ENCODE data around the gene AKT2.

DNA sequence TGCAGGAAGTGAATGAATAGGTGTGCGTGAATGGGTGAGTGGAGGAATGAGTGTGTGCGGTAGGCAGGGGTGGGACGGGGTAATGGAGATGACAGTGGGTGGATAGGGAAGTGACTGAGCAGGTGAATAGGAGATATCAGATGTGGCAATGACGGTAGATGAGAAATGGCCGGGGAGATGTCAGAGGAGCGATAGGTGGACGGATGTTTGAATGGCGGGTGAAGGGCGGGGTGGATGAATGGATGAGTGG lies 68.4 kb downstream of the AKT2 start:
- no peak for TF ChIP-seq ZNF384 (IDR thresholded peaks at IDR 0.05; ENCODE audit: borderline replicate concordance, low read depth, low read length)
- TF ChIP-seq, protein P1, sequence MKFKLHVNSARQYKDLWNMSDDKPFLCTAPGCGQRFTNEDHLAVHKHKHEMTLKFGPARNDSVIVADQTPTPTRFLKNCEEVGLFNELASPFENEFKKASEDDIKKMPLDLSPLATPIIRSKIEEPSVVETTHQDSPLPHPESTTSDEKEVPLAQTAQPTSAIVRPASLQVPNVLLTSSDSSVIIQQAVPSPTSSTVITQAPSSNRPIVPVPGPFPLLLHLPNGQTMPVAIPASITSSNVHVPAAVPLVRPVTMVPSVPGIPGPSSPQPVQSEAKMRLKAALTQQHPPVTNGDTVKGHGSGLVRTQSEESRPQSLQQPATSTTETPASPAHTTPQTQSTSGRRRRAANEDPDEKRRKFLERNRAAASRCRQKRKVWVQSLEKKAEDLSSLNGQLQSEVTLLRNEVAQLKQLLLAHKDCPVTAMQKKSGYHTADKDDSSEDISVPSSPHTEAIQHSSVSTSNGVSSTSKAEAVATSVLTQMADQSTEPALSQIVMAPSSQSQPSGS (IDR thresholded peaks at IDR 0.05; ENCODE audit: low read length), result no peak
- TF ChIP-seq, protein P2, sequence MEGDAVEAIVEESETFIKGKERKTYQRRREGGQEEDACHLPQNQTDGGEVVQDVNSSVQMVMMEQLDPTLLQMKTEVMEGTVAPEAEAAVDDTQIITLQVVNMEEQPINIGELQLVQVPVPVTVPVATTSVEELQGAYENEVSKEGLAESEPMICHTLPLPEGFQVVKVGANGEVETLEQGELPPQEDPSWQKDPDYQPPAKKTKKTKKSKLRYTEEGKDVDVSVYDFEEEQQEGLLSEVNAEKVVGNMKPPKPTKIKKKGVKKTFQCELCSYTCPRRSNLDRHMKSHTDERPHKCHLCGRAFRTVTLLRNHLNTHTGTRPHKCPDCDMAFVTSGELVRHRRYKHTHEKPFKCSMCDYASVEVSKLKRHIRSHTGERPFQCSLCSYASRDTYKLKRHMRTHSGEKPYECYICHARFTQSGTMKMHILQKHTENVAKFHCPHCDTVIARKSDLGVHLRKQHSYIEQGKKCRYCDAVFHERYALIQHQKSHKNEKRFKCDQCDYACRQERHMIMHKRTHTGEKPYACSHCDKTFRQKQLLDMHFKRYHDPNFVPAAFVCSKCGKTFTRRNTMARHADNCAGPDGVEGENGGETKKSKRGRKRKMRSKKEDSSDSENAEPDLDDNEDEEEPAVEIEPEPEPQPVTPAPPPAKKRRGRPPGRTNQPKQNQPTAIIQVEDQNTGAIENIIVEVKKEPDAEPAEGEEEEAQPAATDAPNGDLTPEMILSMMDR (IDR thresholded peaks at IDR 0.05 in 2 of 3, conservative IDR thresholded peaks at IDR 0.05 in 1 of 3; ENCODE audit: control insufficient read depth in 2 of 3, extremely low read depth in 1 of 3, insufficient read depth in 1 of 3, low read depth in 3 of 3, low read length in 3 of 3), result no peak
- TF ChIP-seq, protein P3, sequence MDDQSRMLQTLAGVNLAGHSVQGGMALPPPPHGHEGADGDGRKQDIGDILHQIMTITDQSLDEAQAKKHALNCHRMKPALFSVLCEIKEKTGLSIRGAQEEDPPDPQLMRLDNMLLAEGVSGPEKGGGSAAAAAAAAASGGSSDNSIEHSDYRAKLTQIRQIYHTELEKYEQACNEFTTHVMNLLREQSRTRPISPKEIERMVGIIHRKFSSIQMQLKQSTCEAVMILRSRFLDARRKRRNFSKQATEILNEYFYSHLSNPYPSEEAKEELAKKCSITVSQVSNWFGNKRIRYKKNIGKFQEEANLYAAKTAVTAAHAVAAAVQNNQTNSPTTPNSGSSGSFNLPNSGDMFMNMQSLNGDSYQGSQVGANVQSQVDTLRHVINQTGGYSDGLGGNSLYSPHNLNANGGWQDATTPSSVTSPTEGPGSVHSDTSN (IDR thresholded peaks at IDR 0.05; ENCODE audit: insufficient replicate concordance, low read depth, low read length), result no peak
- no peak for TF ChIP-seq EZH2 (IDR thresholded peaks at IDR 0.05; ENCODE audit: borderline replicate concordance, control insufficient read depth, low read depth, low read length)
- TF ChIP-seq MEF2B (IDR thresholded peaks at IDR 0.05; ENCODE audit: partially characterized antibody, poor library complexity, severe bottlenecking), result no peak
- TF ChIP-seq, protein P4, sequence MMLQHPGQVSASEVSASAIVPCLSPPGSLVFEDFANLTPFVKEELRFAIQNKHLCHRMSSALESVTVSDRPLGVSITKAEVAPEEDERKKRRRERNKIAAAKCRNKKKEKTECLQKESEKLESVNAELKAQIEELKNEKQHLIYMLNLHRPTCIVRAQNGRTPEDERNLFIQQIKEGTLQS (IDR thresholded peaks at IDR 0.05; ENCODE audit: borderline replicate concordance, extremely low read depth, low read depth, low read length), result no peak

Measured in GM12878 (cell line).